SU-DHL-6 (cell line): Measurements from ENCODE around the gene ANKRD27.

Experiments
- CTCF ChIP-seq: fragments of 200-600 bp; sonication (generic); IDR thresholded peaks from one replicate; pipeline ENCODE4 v1.5.1; 2017; ENCODE audit warnings: antibody characterized with exemption, mild to moderate bottlenecking, low read length, moderate library complexity; ENCODE audit not compliant: insufficient read depth, poor library complexity, severe bottlenecking
- EZH2phosphoT487 ChIP-seq: fragments of 200-600 bp; sonication (generic), shearing (Covaris generic); conservative IDR thresholded peaks from 2 replicates; pipeline ENCODE4 v1.6.1; 2018; ENCODE audit warnings: mild to moderate bottlenecking, antibody characterized with exemption, low read length, moderate library complexity, mixed read lengths

DNA sequence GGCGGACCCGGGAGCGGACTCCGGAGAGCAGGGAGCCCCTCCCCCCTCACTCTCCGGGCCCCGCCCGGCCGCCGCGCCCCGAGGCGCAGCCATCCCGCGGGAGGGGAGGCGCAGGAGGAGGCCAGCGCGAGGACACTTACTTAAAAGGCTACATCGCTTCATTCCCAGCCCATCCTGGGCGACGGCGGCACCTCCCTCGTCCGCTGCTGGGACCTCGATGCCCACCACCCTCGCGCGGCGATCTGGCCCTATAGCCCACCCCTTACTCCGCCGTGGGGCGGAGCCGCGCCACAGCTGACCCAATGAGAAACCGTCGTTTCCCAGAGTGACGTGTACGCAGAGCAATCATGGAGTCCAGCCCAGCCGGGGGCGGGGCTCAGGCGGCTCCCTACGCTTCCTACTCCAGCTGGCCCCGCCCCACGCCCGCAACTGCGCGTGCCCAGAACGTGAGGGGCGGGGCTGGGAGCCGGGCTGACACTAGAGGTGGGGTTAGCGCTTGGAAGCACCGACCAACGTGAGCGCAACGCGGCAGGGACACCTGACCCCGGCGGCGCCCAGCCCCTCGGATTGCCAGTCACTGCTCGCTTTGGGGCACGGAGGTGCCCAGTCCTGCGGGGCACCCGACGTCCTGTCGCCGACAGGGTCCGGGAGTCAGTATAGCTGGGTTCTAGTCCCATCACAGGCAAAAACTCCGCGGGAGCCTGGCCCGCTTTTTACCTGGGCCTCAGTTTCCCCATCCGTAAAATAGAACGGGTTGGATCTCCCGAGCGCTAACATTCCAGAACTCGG, at the start of gene ANKRD27:
- no peak for TF ChIP-seq CTCF
- TF ChIP-seq EZH2phosphoT487: no peak
